ENCODE measurements around the gene BUB3. TPM values are rescaled to one million over a fixed set of nuclear protein-coding genes. Genes with fewer than 3 reads are reported as not detected.

The BUB3 gene
- total and polyA plus RNA-seq, 2 of the 13 experiments (the other 11 are each of a cell fraction or from before 2014, with no cell fraction given), result 174 to 188 TPM

- peak; percentile 45 for TF ChIP-seq ZNF687 (CRISPR knock-in tag; IDR thresholded peaks at IDR 0.05)
- TF ChIP-seq EZH2 (conservative IDR thresholded peaks at IDR 0.05; ENCODE audit: low read depth, low read length), result peak; percentile 67; the same call in 1 of the 2 replicates
- TF ChIP-seq SUZ12 (IDR thresholded peaks at IDR 0.05; ENCODE audit: low read depth, low read length), result no peak
- peak; percentile 47; the same call in 1 of the 2 replicates for TF ChIP-seq UBTF (CRISPR knock-in tag; IDR thresholded peaks at IDR 0.05)
- no peak for TF ChIP-seq HOMEZ (CRISPR knock-in tag; IDR thresholded peaks at IDR 0.05; ENCODE audit: low read depth)
- 0 out of 2 replicates have a peak, but pooled peaks have one; percentile 33 for TF ChIP-seq HOXA5 (CRISPR knock-in tag; IDR thresholded peaks at IDR 0.05)
Measured at GRCh38 chr10:123136806-123137642, 17.2 kb upstream of the BUB3 start (continued).

Data from HepG2 (cell line).